ENCODE measurements around the gene CD164L2.

DNA sequence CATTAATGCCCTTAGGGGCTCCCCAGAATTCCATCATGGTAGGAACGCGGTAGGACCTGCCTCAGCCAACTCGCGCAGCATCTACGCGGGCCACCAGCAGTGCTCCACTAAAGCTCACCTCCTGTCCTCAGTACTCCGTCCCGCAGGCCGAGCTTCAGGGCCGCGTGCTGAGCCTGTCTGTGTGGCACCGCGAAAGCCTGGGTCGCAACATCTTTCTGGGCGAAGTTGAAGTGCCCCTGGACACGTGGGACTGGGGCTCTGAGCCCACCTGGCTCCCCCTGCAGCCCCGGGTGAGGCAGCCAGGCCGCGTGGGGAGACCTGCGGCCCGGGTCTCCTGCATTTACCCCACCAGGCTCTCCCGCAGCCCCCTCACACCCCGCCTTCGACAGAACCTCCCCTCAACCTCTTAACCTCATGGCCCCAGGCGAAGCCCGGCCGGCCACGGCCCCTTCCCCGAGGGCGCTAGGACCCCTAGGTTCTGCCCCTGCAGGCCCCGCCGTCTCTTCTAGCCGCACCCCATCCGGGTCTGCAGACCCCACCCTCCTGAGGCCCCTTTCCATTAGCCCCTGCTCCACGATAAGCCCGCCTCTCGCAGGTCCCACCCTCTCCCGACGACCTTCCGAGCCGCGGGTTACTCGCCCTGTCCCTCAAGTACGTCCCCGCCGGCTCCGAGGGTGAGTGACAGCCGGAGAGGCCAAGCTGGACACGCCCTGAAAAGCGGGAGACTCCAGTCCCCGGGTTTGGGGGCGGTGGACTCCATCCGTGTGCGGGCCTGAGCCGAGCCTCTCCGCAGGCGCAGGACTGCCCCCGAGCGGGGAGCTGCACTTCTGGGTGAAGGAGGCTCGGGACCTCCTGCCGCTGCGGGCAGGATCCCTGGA lies 32.2 kb downstream of the CD164L2 start:
- TF ChIP-seq, protein P1, sequence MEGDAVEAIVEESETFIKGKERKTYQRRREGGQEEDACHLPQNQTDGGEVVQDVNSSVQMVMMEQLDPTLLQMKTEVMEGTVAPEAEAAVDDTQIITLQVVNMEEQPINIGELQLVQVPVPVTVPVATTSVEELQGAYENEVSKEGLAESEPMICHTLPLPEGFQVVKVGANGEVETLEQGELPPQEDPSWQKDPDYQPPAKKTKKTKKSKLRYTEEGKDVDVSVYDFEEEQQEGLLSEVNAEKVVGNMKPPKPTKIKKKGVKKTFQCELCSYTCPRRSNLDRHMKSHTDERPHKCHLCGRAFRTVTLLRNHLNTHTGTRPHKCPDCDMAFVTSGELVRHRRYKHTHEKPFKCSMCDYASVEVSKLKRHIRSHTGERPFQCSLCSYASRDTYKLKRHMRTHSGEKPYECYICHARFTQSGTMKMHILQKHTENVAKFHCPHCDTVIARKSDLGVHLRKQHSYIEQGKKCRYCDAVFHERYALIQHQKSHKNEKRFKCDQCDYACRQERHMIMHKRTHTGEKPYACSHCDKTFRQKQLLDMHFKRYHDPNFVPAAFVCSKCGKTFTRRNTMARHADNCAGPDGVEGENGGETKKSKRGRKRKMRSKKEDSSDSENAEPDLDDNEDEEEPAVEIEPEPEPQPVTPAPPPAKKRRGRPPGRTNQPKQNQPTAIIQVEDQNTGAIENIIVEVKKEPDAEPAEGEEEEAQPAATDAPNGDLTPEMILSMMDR (IDR thresholded peaks at IDR 0.05) = no peak
- no peak for TF ChIP-seq POLR2AphosphoS5 (IDR thresholded peaks at IDR 0.05)
- no peak for TF ChIP-seq EP300 (IDR thresholded peaks at IDR 0.05)
